Activated CD4-positive, alpha-beta T cell treated with anti-CD3 and anti-CD28 coated beads for 4 hours (primary cell): Measurements from ENCODE around the gene GPR173.

Source experiments
- DNase-seq, 2 donors: peaks; one replicate each; pipeline ENCODE4 v3.0.0-alpha.2; 2020

Gene GPR173

GRCh38 chrX:53048169-53049126 is at the start of gene GPR173:
GPR173 (plus strand) TSS chrX:53048789; CDS start chrX:53076622, 27,833 bp downstream.
- no peak for DNase-seq

- DNase-seq, result no peak
Measured at GRCh38 chrX:53000447-53001135, 48.0 kb upstream of the GPR173 start.

GRCh38 chrX:53001958-53002357 is 46.6 kb upstream of the GPR173 start:
- DNase-seq, result no peak

- no peak for DNase-seq
Measured at GRCh38 chrX:53003111-53003510, 45.5 kb upstream of the GPR173 start.

- no peak for DNase-seq
Measured at GRCh38 chrX:53004038-53004437, 44.6 kb upstream of the GPR173 start.

GRCh38 chrX:53004811-53005210 is 43.8 kb upstream of the GPR173 start:
- DNase-seq, result no peak

GRCh38 chrX:53005327-53005726 is 43.3 kb upstream of the GPR173 start:
- DNase-seq, result no peak

- DNase-seq, result no peak
Measured at GRCh38 chrX:53009032-53009431, 39.6 kb upstream of the GPR173 start.

- no peak for DNase-seq
Measured at GRCh38 chrX:53013291-53013690, 35.3 kb upstream of the GPR173 start.

GRCh38 chrX:53018627-53019026 is 30.0 kb upstream of the GPR173 start:
- no peak for DNase-seq

GRCh38 chrX:53022381-53022780 is 26.2 kb upstream of the GPR173 start:
- no peak for DNase-seq

- DNase-seq, result no peak
Measured at GRCh38 chrX:53028678-53029077, 19.9 kb upstream of the GPR173 start.

GRCh38 chrX:53031380-53031779 is 17.2 kb upstream of the GPR173 start:
- no peak for DNase-seq

GRCh38 chrX:53036149-53036548 is 12.4 kb upstream of the GPR173 start:
- DNase-seq, result no peak

GRCh38 chrX:53039236-53039635 is 9.4 kb upstream of the GPR173 start:
- DNase-seq, result no peak

- no peak for DNase-seq
Measured at GRCh38 chrX:53044995-53045394, 3.6 kb upstream of the GPR173 start.

- no peak for DNase-seq
Measured at GRCh38 chrX:53047228-53047627, 1.4 kb upstream of the GPR173 start.

GRCh38 chrX:53049127-53049517 is 533 bp downstream of the GPR173 start:
- DNase-seq, result no peak

GRCh38 chrX:53050841-53051240 is 2.3 kb downstream of the GPR173 start:
- DNase-seq, result no peak

- no peak for DNase-seq
Measured at GRCh38 chrX:53055244-53055849, 6.8 kb downstream of the GPR173 start.

GRCh38 chrX:53056292-53056691 is 7.7 kb downstream of the GPR173 start:
- no peak for DNase-seq

- DNase-seq, result no peak
Measured at GRCh38 chrX:53065104-53065503, 16.5 kb downstream of the GPR173 start.

GRCh38 chrX:53071064-53071463 is 22.5 kb downstream of the GPR173 start:
- no peak for DNase-seq
